K562 (cell line): Measurements from ENCODE around the gene ZNF189. TPM values are rescaled to one million over a fixed set of nuclear protein-coding genes. Genes with fewer than 3 reads are reported as not detected.

ENCODE experiments used
- ATAC-seq: fragments of 200-7000 bp; cut with Tn5 transposase; 3 replicates; pipeline ENCODE4 v1.9.1; 2020; ENCODE audit warnings: moderate library complexity
- Bru-seq: library from RNA; stranded (reverse); fragments of 400-500 nt; gene quantifications from one replicate; lab custom pipeline; 2021; lab: Mats Ljungman, UMichigan
- BruChase-seq, 2 experiments: library from RNA; stranded (reverse); fragments of 400-500 nt; gene quantifications; one replicate each; lab custom pipeline; 2021; lab: Mats Ljungman, UMichigan
- BruUV-seq: library from RNA; stranded (reverse); fragments of 400-500 nt; replicated peaks from 2 replicates; lab custom pipeline; 2021; lab: Mats Ljungman, UMichigan
- CTCF ChIA-PET: fragments of 300-600 bp; formaldehyde crosslinking; extraction: SDS; loops from one replicate; lab custom pipeline; 2021; ENCODE audit warnings: low intra/inter-chr PET ratio; lab: Yijun Ruan, JAX
- POLR2A ChIA-PET: fragments of 300-600, 350-650 bp; sonication (Branson Sonifier 250); formaldehyde crosslinking; extraction: SDS; loops from one replicate; lab custom pipeline; 2021; ENCODE audit warnings: antibody characterized with exemption, inconsistent platforms; lab: Yijun Ruan, JAX
- DNase-seq, 4 experiments: peaks; one replicate each; pipeline versions ENCODE4 v3.0.0 to v3.0.0-alpha.2; 2011 to 2018; ENCODE audit warnings: low spot score in 3 of 4, mixed read lengths in 3 of 4; ENCODE audit errors: extremely low read depth in 1 of 4
- FAIRE-seq: peaks from 2 replicates; lab custom pipeline; 2011; peaks lifted over from hg19 to GRCh38; lab: Jason Lieb, UNC
- H2AFZ ChIP-seq: 2 replicates; pipeline ENCODE4 v1.6.0; 2011; ENCODE audit warnings: low read depth, low read length, control low read depth, inconsistent platforms
- H3K27ac ChIP-seq: fragments of 200-600 bp; 3 replicates; pipeline ENCODE4 v1.8.0; 2011; ENCODE audit warnings: low read depth, mild to moderate bottlenecking, control low read depth, inconsistent platforms, low read length, moderate library complexity, mixed read lengths; ENCODE audit errors: extremely low read depth
- H3K27me3 ChIP-seq, 2 experiments: fragments of 300-600 bp in 1 of 2; 2 replicates in 1 of 2; 3 replicates in 1 of 2; pipeline versions ENCODE4 v1.6.0 to v1.8.0; 2011; ENCODE audit warnings: inconsistent platforms in 2 of 2, low read length in 2 of 2, mild to moderate bottlenecking in 1 of 2, mixed read lengths in 1 of 2, moderate library complexity in 1 of 2; ENCODE audit not compliant: control insufficient read depth in 2 of 2, insufficient read depth in 2 of 2
- H3K36me3 ChIP-seq: fragments of 300-600 bp; 3 replicates; pipeline ENCODE4 v1.8.0; 2011; ENCODE audit warnings: mild to moderate bottlenecking, low read length, inconsistent platforms; ENCODE audit not compliant: control insufficient read depth, insufficient read depth
- H3K4me1 ChIP-seq, 2 experiments: fragments of 200-600 bp in 1 of 2; replicated peaks in 1 of 2; 2 replicates in 1 of 2; 3 replicates in 1 of 2; pipeline versions ENCODE4 v1.5.1 to v1.8.0; 2011; ENCODE audit warnings: inconsistent platforms in 2 of 2, low read length in 2 of 2, mild to moderate bottlenecking in 1 of 2, mixed read lengths in 1 of 2, moderate library complexity in 1 of 2; ENCODE audit not compliant: control insufficient read depth in 2 of 2, insufficient read depth in 2 of 2
- H3K4me2 ChIP-seq: 2 replicates; pipeline ENCODE4 v1.6.1; 2011; ENCODE audit warnings: low read length, control low read depth, inconsistent platforms, mixed read lengths; ENCODE audit not compliant: insufficient read depth
- H3K4me3 ChIP-seq: fragments of 200-600 bp; sonication (generic), shearing (Covaris generic); 2 replicates; pipeline ENCODE4 v1.5.1; 2016; ENCODE audit warnings: control low read depth, inconsistent platforms
- H3K79me2 ChIP-seq: fragments of 200-600 bp; 3 replicates; pipeline ENCODE4 v1.8.0; 2011; ENCODE audit warnings: low read length, inconsistent platforms; ENCODE audit not compliant: control insufficient read depth, insufficient read depth
- H3K9ac ChIP-seq, 2 experiments: 2 replicates each; pipeline versions ENCODE4 v1.6.0 to v1.6.1; 2011; ENCODE audit warnings: low read depth in 2 of 2, low read length in 2 of 2, control low read depth in 1 of 2, inconsistent platforms in 1 of 2, mild to moderate bottlenecking in 1 of 2, mixed read lengths in 1 of 2; ENCODE audit not compliant: insufficient read depth in 1 of 2
- H3K9me1 ChIP-seq: one replicate; pipeline ENCODE4 v1.6.0; 2011; ENCODE audit warnings: inconsistent platforms, mild to moderate bottlenecking, low read length, moderate library complexity; ENCODE audit not compliant: control insufficient read depth, insufficient read depth
- H3K9me3 ChIP-seq: replicated peaks from 2 replicates; pipeline ENCODE4 v1.5.1; 2011; ENCODE audit warnings: low read depth, low read length, inconsistent platforms; ENCODE audit not compliant: control insufficient read depth, insufficient read depth
- H4K20me1 ChIP-seq: replicated peaks from 2 replicates; pipeline ENCODE4 v1.6.1; 2011; ENCODE audit warnings: low read length, inconsistent platforms, mixed read lengths; ENCODE audit not compliant: control insufficient read depth, insufficient read depth
- ASH1L ChIP-seq: fragments of 450-650 bp; IDR thresholded peaks from 2 replicates; pipeline ENCODE4 v1.6.1; 2018; ENCODE audit warnings: borderline replicate concordance, mild to moderate bottlenecking, low read depth; ENCODE audit not compliant: partially characterized antibody
- BRD4 ChIP-seq: fragments of 200-600 bp; sonication (generic); IDR thresholded peaks from 2 replicates; pipeline ENCODE4 v1.6.1; 2017; ENCODE audit warnings: inconsistent platforms
- E2F4 ChIP-seq: sonication (generic); formaldehyde crosslinking; IDR thresholded peaks from 2 replicates; pipeline ENCODE4 v1.8.0; 2022; ENCODE audit warnings: mild to moderate bottlenecking, low read depth, missing genetic modification reagents
- EP400 ChIP-seq: fragments of 450-650 bp; IDR thresholded peaks from 2 replicates; pipeline ENCODE4 v1.6.1; 2017; ENCODE audit warnings: antibody characterized with exemption, mild to moderate bottlenecking, moderate library complexity
- FOS ChIP-seq: IDR thresholded peaks from 3 replicates; pipeline ENCODE4 v1.6.1; 2011; ENCODE audit not compliant: insufficient read length; ENCODE audit errors: extremely low read depth
- FOXK1 ChIP-seq: sonication (generic); formaldehyde crosslinking; IDR thresholded peaks from 2 replicates; pipeline ENCODE4 v1.8.0; 2022; ENCODE audit warnings: missing genetic modification reagents, mild to moderate bottlenecking, borderline replicate concordance
- UBTF ChIP-seq, 2 experiments: IDR thresholded peaks; 2 replicates each; pipeline ENCODE4 v1.6.1; 2012; ENCODE audit warnings: improper control_type of control experiment in 2 of 2, low read depth in 2 of 2, low read length in 2 of 2, borderline replicate concordance in 1 of 2
- ZSCAN32 ChIP-seq: fragments of 450-650 bp; formaldehyde crosslinking; IDR thresholded peaks from 2 replicates; pipeline ENCODE4 v1.4.0; 2020; ENCODE audit warnings: mild to moderate bottlenecking, moderate library complexity
- WGBS: fragments of 100-300 bp; shearing (Covaris generic); methylation state at CpG from one replicate; pipeline ENCODE4 v1.1.6; 2016; ENCODE audit warnings: low coverage, mixed read lengths; ENCODE audit not compliant: insufficient coverage; ENCODE audit errors: missing lambda C conversion rate; 5-methylcytosine and 5-hydroxymethylcytosine counted together
- in situ Hi-C: fragments of 300-500 bp; cut with MboI; formaldehyde crosslinking; loops from 4 replicates; pipeline ENCODE4 v1.15.0; 2018; ENCODE audit warnings: inconsistent platforms, mixed read lengths
- intact Hi-C: fragments of 100-400 bp; cut with micrococcal nuclease; formaldehyde crosslinking; loops from 2 replicates; pipeline ENCODE4 v1.14.2; 2022
- long read RNA-seq, 3 experiments: library from polyadenylated mRNA in 2 of 3; library from RNA in 1 of 3; unstranded in 2 of 3; stranded (forward) in 1 of 3; transcript quantifications; one replicate each; pipeline ENCODE4 v2.0.0, GENCODE V29; 2019 to 2022
- polyA minus RNA-seq, 3 experiments: library from RNA; depleted of rRNA, polyadenylated mRNA; stranded (reverse); fragments of >200 nt; gene quantifications; 2 replicates each; pipeline ENCODE4 v1.2.3, GENCODE V29; 2011
- polyA plus RNA-seq, 8 experiments: library from polyadenylated mRNA; depleted of rRNA in 4 of 8; stranded (reverse) in 5 of 8; unstranded in 3 of 8; fragments of >200 nt; fragmentation: Nextera tagmentation in 2 of 8; fragmentation: Illumina TruSeq in 1 of 8; extraction: Ambion mirVana in 2 of 8; extraction: Trizol in 1 of 8; gene quantifications; 2 replicates each; pipeline versions ENCODE4 v1.2.1 to v1.2.3, GENCODE V29; 2011 to 2014; ENCODE audit warnings: inconsistent platforms in 1 of 8, missing spikeins in 1 of 8
- total RNA-seq, 7 experiments: library from RNA; depleted of rRNA in 6 of 7; stranded (reverse); fragments of >200 nt in 6 of 7; fragmentation: Illumina TruSeq in 2 of 7; extraction: Trizol in 2 of 7; gene quantifications; 2 replicates each; pipeline versions ENCODE4 v1.2.1 to v1.2.3, GENCODE V29; 2011 to 2021; ENCODE audit warnings: low replicate concordance in 1 of 7

The ZNF189 gene
- 6.8 and 22.2 TPM in 2 replicates for total RNA-seq (2011; cell fraction: chromatin; rRNA removed; ENCODE audit: low replicate concordance)
- 4.7 and 6.1 TPM in 2 replicates for total RNA-seq (2011; cell fraction: nucleolus; rRNA removed)
- total RNA-seq (2011; cell fraction: nucleoplasm; rRNA removed) = 7.3 and 9.5 TPM in 2 replicates
- total RNA-seq (2014; rRNA removed) (6.1 and 6.3 TPM in 2 replicates), total RNA-seq (2014; rRNA removed; fragmentation: Illumina TruSeq; extraction: Trizol) (12.8 and 13.7 TPM in 2 replicates), total RNA-seq (2015; rRNA removed; fragmentation: Illumina TruSeq; extraction: Trizol) (15.3 and 15.6 TPM in 2 replicates), total RNA-seq (2021) (7.4 and 8.5 TPM in 2 replicates), polyA plus RNA-seq (2011; rRNA removed) (4.7 and 6.0 TPM in 2 replicates), polyA plus RNA-seq (2014; fragmentation: Illumina TruSeq; extraction: Trizol) (9.0 and 10.7 TPM in 2 replicates), polyA plus RNA-seq (2014; fragmentation: Nextera tagmentation; extraction: Ambion mirVana) (1 to 10 TPM; 2.4 to 3.5 TPM), polyA plus RNA-seq (2014; rRNA removed) (6.4 TPM in 2 replicates), polyA minus RNA-seq (2011; rRNA and poly(A)+ RNA removed) (10.9 and 16.2 TPM in 2 replicates), Bru-seq, nascent RNA (percentile 92 among the genes with signal in this experiment), BruChase-seq, experiment 1, labeled RNA remaining after a 2-hour chase (percentile 86 among the genes with signal in this experiment), BruChase-seq, experiment 2, labeled RNA remaining after a 6-hour chase (percentile 80 among the genes with signal in this experiment)
- polyA plus RNA-seq (2011; cell fraction: cytosol; rRNA removed) = 0.76 and 2.4 TPM in 2 replicates
- polyA plus RNA-seq (2011; cell fraction: nucleus; rRNA removed) = 5.0 and 5.7 TPM in 2 replicates
- 5.9 and 7.2 TPM in 2 replicates for polyA plus RNA-seq (2012)
- polyA minus RNA-seq (2011; cell fraction: cytosol; rRNA and poly(A)+ RNA removed) = 2.3 and 3.6 TPM in 2 replicates
- 9.2 and 19.4 TPM in 2 replicates for polyA minus RNA-seq (2011; cell fraction: nucleus; rRNA and poly(A)+ RNA removed)
- long read RNA-seq, experiment 1, partial matches to known transcripts = 0 of 8 reads
- long read RNA-seq, experiment 1, other reads (novel, unspliced or antisense) = 3 of 8 reads
- long read RNA-seq, experiment 2, transcript ZNF189-201 (4 exons, 3,115 nt) = major isoform, 5 of 12 reads
- long read RNA-seq, experiment 2, partial matches to known transcripts = 0 of 12 reads
- long read RNA-seq, experiment 2, other reads (novel, unspliced or antisense) = 4 of 12 reads
- long read RNA-seq, experiment 3, partial matches to known transcripts = 0 of 1 reads
- long read RNA-seq, experiment 3, other reads (novel, unspliced or antisense) = 0 of 1 reads

- BruUV-seq = TSS peak; percentile 65
- under 1% methylated on average over 41 of the region's 44 CpGs for WGBS
- Histone ChIP-seq H3K9ac (peak within 1 kb of the TSS; percentile 97), H3K79me2 (peaks cover 79% of the 10 kb centered on the region), H3K4me3 (peak within 1 kb of the TSS; percentile 79), H3K36me3 (peaks cover 71% of the 10 kb centered on the region), H4K20me1 (no peaks in the 10 kb centered on the region), H2AFZ (peak within 1 kb of the TSS; percentile 99), H3K9me3 (peaks cover 19% of the 10 kb centered on the region), H3K9me1 (no peaks in the 10 kb centered on the region), H3K4me1 (peaks cover 11 to 17% of the 10 kb centered on the region in 2 experiments; a peak in 3 of 5 replicates), H3K4me2 (peak within 1 kb of the TSS; percentile 98), H3K27ac (peak within 1 kb of the TSS; percentile 96), H3K27me3 (no peaks in the 10 kb centered on the region)
- CTCF ChIA-PET = no interaction called here
- POLR2A ChIA-PET = interaction anchor here (0.6 to 1.9 kb wide), 10 partner anchors 10 to 135 kb away, joined by 3 to 13 read pairs (median 4); partner anchors contain the start of gene RNF20
- FAIRE-seq = peak; percentile 95
- peak; percentile 97 for ATAC-seq
- DNase-seq = peak; percentile 88 to 98 (median 92)
- in situ Hi-C loops (no loop called here), intact Hi-C loops (loop anchor here (2.0 to 10.0 kb wide), 3 partner anchors 49 to 683 kb away; partner anchors contain the start of gene RNF20)
- TF ChIP-seq ASH1L (peak; percentile 52), E2F4 (CRISPR knock-in tag) (no peak), BRD4 (no peak), EP400 (peak; percentile 89), FOXK1 (CRISPR knock-in tag) (no peak), UBTF (IDR thresholded peaks at IDR 0.05; ENCODE audit: borderline replicate concordance in 1 of 2, low read depth in 2 of 2, low read length in 2 of 2) (0 out of 4 replicates have a peak, but pooled peaks of 1 of the 2 experiments have one; percentile 27), ZSCAN32 (CRISPR knock-in tag) (no peak), FOS (peak; percentile 26)
Observed at GRCh38 chr9:101398068-101398929, at the start of gene ZNF189, which contains the start of gene MRPL50. Gene ZNF189 (plus strand): TSS chr9:101398851. CDS start chr9:101399157, 306 bp downstream. Gene MRPL50 (minus strand): TSS chr9:101398618. CDS start chr9:101398592, 26 bp downstream.
